ENCODE measurements around the gene ACER2. TPM values are rescaled to one million over a fixed set of nuclear protein-coding genes. Genes with fewer than 3 reads are reported as not detected.
A peak's percentile ranks its signal among the peaks of the same experiment; 100 is the strongest.

Gene ACER2
- total RNA-seq, 2 experiments from 2014 or later, result 3.3 to 3.6 TPM

- ChIA-PET CTCF (interaction anchor here (0.5 to 3.5 kb wide), 32 partner anchors 10 to 447 kb away, joined by 3 to 30 read pairs (median 4); partner anchors contain the start of genes RPS6 and RRAGA), POLR2A (no interaction called here)
- H3K9me3 Mint-ChIP-seq, result no peaks in the 10 kb centered on the region
- H3K27me3 Mint-ChIP-seq, result peaks cover 2% of the 10 kb centered on the region
- peak overlapping the region; percentile 80 for H3K4me3 Mint-ChIP-seq
- H3K36me3 Mint-ChIP-seq (ENCODE audit: low read depth), result no peaks in the 10 kb centered on the region
- H3K27ac Mint-ChIP-seq, result peak overlapping the region; percentile 79
- peaks cover 14% of the 10 kb centered on the region for H3K4me1 Mint-ChIP-seq
- DNase-seq, result peak; percentile 72
Measured at GRCh38 chr9:19464764-19465585, 56.2 kb downstream of the ACER2 start.

- no peak overlapping the region for H3K27ac Mint-ChIP-seq
- no peaks in the 10 kb centered on the region for H3K36me3 Mint-ChIP-seq (ENCODE audit: low read depth)
- peaks cover 2% of the 10 kb centered on the region for H3K27me3 Mint-ChIP-seq
- H3K4me3 Mint-ChIP-seq, result no peak overlapping the region
- no peaks in the 10 kb centered on the region for H3K9me3 Mint-ChIP-seq
- POLR2A ChIA-PET, result no interaction called here
- CTCF ChIA-PET, result interaction anchor here (0.5 to 3.5 kb wide), 23 partner anchors 10 to 447 kb away, joined by 3 to 30 read pairs (median 5); partner anchors contain the start of gene RPS6
- H3K4me1 Mint-ChIP-seq, result peaks cover 14% of the 10 kb centered on the region
- DNase-seq, result no peak
Measured at GRCh38 chr9:19465586-19466279, 56.9 kb downstream of the ACER2 start.

GRCh38 chr9:19466280-19466639, 57.5 kb downstream of the ACER2 start:
- POLR2A ChIA-PET, result no interaction called here
- Mint-ChIP-seq H3K27ac (no peak overlapping the region), H3K27me3 (peaks cover 2% of the 10 kb centered on the region), H3K36me3 (ENCODE audit: low read depth) (no peaks in the 10 kb centered on the region), H3K9me3 (no peaks in the 10 kb centered on the region), H3K4me1 (peaks cover 14% of the 10 kb centered on the region), H3K4me3 (no peak overlapping the region)
- DNase-seq, result no peak
- CTCF ChIA-PET, result interaction anchor here (2.2 to 3.5 kb wide), 2 partner anchors 9 to 11 kb away, joined by 24 to 30 read pairs; no protein-coding TSS in a partner anchor

GRCh38 chr9:19469271-19469670, 60.5 kb downstream of the ACER2 start:
- ChIA-PET CTCF (no interaction called here), POLR2A (no interaction called here)
- Mint-ChIP-seq H3K27ac (no peak overlapping the region), H3K36me3 (ENCODE audit: low read depth) (no peaks in the 10 kb centered on the region), H3K9me3 (no peaks in the 10 kb centered on the region), H3K27me3 (peaks cover 2% of the 10 kb centered on the region), H3K4me3 (no peak overlapping the region), H3K4me1 (peaks cover 22% of the 10 kb centered on the region)
- DNase-seq, result no peak

- H3K27me3 Mint-ChIP-seq, result peaks cover 1% of the 10 kb centered on the region
- no peaks in the 10 kb centered on the region for H3K36me3 Mint-ChIP-seq (ENCODE audit: low read depth)
- H3K27ac Mint-ChIP-seq, result no peak overlapping the region
- DNase-seq, result no peak
- no peaks in the 10 kb centered on the region for H3K9me3 Mint-ChIP-seq
- no peak overlapping the region for H3K4me3 Mint-ChIP-seq
- ChIA-PET CTCF (no interaction called here), POLR2A (no interaction called here)
- H3K4me1 Mint-ChIP-seq, result peaks cover 11% of the 10 kb centered on the region
Measured at GRCh38 chr9:19470567-19470966, 61.8 kb downstream of the ACER2 start.

GRCh38 chr9:19470981-19471650, 62.3 kb downstream of the ACER2 start:
- Mint-ChIP-seq H3K4me1 (peaks cover 11% of the 10 kb centered on the region), H3K4me3 (no peak overlapping the region), H3K27ac (no peak overlapping the region), H3K27me3 (peaks cover 1% of the 10 kb centered on the region), H3K9me3 (no peaks in the 10 kb centered on the region), H3K36me3 (ENCODE audit: low read depth) (no peaks in the 10 kb centered on the region)
- CTCF ChIA-PET, result no interaction called here
- no peak for DNase-seq
- POLR2A ChIA-PET, result interaction anchor here (0.6 kb wide), 1 partner anchor 379 kb away, joined by 4 read pairs; no protein-coding TSS in a partner anchor

GRCh38 chr9:19471737-19472648, 63.2 kb downstream of the ACER2 start:
- H3K27me3 Mint-ChIP-seq, result peaks cover 1% of the 10 kb centered on the region
- ChIA-PET POLR2A (interaction anchor here (0.6 kb wide), 1 partner anchor 378 kb away, joined by 4 read pairs; no protein-coding TSS in a partner anchor), CTCF (interaction anchor here (0.6 kb wide), 1 partner anchor 122 kb away, joined by 3 read pairs; no protein-coding TSS in a partner anchor)
- DNase-seq, result peak; percentile 31
- H3K9me3 Mint-ChIP-seq, result no peaks in the 10 kb centered on the region
- peaks cover 11% of the 10 kb centered on the region for H3K4me1 Mint-ChIP-seq
- H3K27ac Mint-ChIP-seq, result no peak overlapping the region
- peak overlapping the region; percentile 25 for H3K4me3 Mint-ChIP-seq
- no peaks in the 10 kb centered on the region for H3K36me3 Mint-ChIP-seq (ENCODE audit: low read depth)

- peaks cover 11% of the 10 kb centered on the region for H3K4me1 Mint-ChIP-seq
- no peak overlapping the region for H3K27ac Mint-ChIP-seq
- no peak for DNase-seq
- POLR2A ChIA-PET, result no interaction called here
- H3K36me3 Mint-ChIP-seq (ENCODE audit: low read depth), result no peaks in the 10 kb centered on the region
- CTCF ChIA-PET, result interaction anchor here (0.7 to 3.5 kb wide), 2 partner anchors 9 to 156 kb away, joined by 6 to 24 read pairs; no protein-coding TSS in a partner anchor
- H3K4me3 Mint-ChIP-seq, result no peak overlapping the region
- no peaks in the 10 kb centered on the region for H3K9me3 Mint-ChIP-seq
- peaks cover 3% of the 10 kb centered on the region for H3K27me3 Mint-ChIP-seq
Measured at GRCh38 chr9:19473605-19474004, 64.8 kb downstream of the ACER2 start.

GRCh38 chr9:19479874-19480273, 71.1 kb downstream of the ACER2 start:
- CTCF ChIA-PET, result interaction anchor here (2.2 kb wide), 1 partner anchor 15 kb away, joined by 8 read pairs; no protein-coding TSS in a partner anchor
- no peaks in the 10 kb centered on the region for H3K4me1 Mint-ChIP-seq
- no peak for DNase-seq

GRCh38 chr9:19480345-19480744, 71.5 kb downstream of the ACER2 start:
- H3K4me1 Mint-ChIP-seq, result no peaks in the 10 kb centered on the region
- H3K27me3 Mint-ChIP-seq, result peaks cover 13% of the 10 kb centered on the region
- CTCF ChIA-PET, result interaction anchor here (2.2 kb wide), 1 partner anchor 16 kb away, joined by 8 read pairs; no protein-coding TSS in a partner anchor
- POLR2A ChIA-PET, result no interaction called here
- no peak overlapping the region for H3K4me3 Mint-ChIP-seq
- no peaks in the 10 kb centered on the region for H3K36me3 Mint-ChIP-seq (ENCODE audit: low read depth)
- DNase-seq, result no peak
- no peaks in the 10 kb centered on the region for H3K9me3 Mint-ChIP-seq
- no peak overlapping the region for H3K27ac Mint-ChIP-seq

More at GRCh38 chr9:19479874-19480273, 71.1 kb downstream of the ACER2 start:
- no peaks in the 10 kb centered on the region for H3K9me3 Mint-ChIP-seq
- H3K27me3 Mint-ChIP-seq, result peaks cover 14% of the 10 kb centered on the region
- H3K27ac Mint-ChIP-seq, result no peak overlapping the region
- H3K36me3 Mint-ChIP-seq (ENCODE audit: low read depth), result no peaks in the 10 kb centered on the region
- POLR2A ChIA-PET, result no interaction called here
- no peak overlapping the region for H3K4me3 Mint-ChIP-seq

- H3K9me3 Mint-ChIP-seq, result no peaks in the 10 kb centered on the region
- H3K36me3 Mint-ChIP-seq (ENCODE audit: low read depth), result no peaks in the 10 kb centered on the region
- POLR2A ChIA-PET, result no interaction called here
- H3K4me1 Mint-ChIP-seq, result no peaks in the 10 kb centered on the region
- no peak overlapping the region for H3K4me3 Mint-ChIP-seq
- no peak for DNase-seq
- peaks cover 13% of the 10 kb centered on the region for H3K27me3 Mint-ChIP-seq
- CTCF ChIA-PET, result no interaction called here
- H3K27ac Mint-ChIP-seq, result no peak overlapping the region
Measured at GRCh38 chr9:19481121-19481870, 72.5 kb downstream of the ACER2 start.
